ENCODE data around the gene ARSK. TPM values are rescaled to one million over a fixed set of nuclear protein-coding genes. Genes with fewer than 3 reads are reported as not detected.

The ARSK gene
- total and polyA plus RNA-seq, 2 donors from 2014 or later: 4.5 to 5.9 TPM

- no peaks in the 10 kb centered on the region for H3K27me3 ChIP-seq (ENCODE audit: control insufficient read depth, insufficient read depth, low read length)
- H3K4me1 ChIP-seq (ENCODE audit: control insufficient read depth in 2 of 3, insufficient read depth in 2 of 3, low read depth in 1 of 3, low read length in 3 of 3): no peaks in the 10 kb centered on the region
- TF ChIP-seq, protein P1, sequence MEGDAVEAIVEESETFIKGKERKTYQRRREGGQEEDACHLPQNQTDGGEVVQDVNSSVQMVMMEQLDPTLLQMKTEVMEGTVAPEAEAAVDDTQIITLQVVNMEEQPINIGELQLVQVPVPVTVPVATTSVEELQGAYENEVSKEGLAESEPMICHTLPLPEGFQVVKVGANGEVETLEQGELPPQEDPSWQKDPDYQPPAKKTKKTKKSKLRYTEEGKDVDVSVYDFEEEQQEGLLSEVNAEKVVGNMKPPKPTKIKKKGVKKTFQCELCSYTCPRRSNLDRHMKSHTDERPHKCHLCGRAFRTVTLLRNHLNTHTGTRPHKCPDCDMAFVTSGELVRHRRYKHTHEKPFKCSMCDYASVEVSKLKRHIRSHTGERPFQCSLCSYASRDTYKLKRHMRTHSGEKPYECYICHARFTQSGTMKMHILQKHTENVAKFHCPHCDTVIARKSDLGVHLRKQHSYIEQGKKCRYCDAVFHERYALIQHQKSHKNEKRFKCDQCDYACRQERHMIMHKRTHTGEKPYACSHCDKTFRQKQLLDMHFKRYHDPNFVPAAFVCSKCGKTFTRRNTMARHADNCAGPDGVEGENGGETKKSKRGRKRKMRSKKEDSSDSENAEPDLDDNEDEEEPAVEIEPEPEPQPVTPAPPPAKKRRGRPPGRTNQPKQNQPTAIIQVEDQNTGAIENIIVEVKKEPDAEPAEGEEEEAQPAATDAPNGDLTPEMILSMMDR (IDR thresholded peaks at IDR 0.05; ENCODE audit: borderline replicate concordance, extremely low read depth, insufficient read depth): no peak
- H3K36me3 ChIP-seq (ENCODE audit: control insufficient read depth in 2 of 3, insufficient read depth in 3 of 3, low read length in 3 of 3): peaks cover 9 to 22% (median 12%) of the 10 kb centered on the region in 3 donors
- FAIRE-seq: no peak
- H3K27ac ChIP-seq (ENCODE audit: low read depth in 2 of 2, low read length in 2 of 2): no peak overlapping the region
- intact Hi-C loops (cut with DNase I): no loop called here
- no peak overlapping the region for H3K9ac ChIP-seq (ENCODE audit: low read length in 3 of 3)
- H3K4me3 ChIP-seq (ENCODE audit: low read length in 3 of 3): no peak overlapping the region
- DNase-seq: no peak
- no peaks in the 10 kb centered on the region for H3K9me3 ChIP-seq (ENCODE audit: control insufficient read depth in 2 of 3, insufficient read depth in 1 of 3, low read length in 3 of 3)
Measured at GRCh38 chr5:95518417-95518816, 36.5 kb upstream of the ARSK start.

- DNase-seq (no peak), FAIRE-seq (no peak)
- TF ChIP-seq, protein P1 (IDR thresholded peaks at IDR 0.05; ENCODE audit: borderline replicate concordance, extremely low read depth, insufficient read depth): no peak
- intact Hi-C loops (cut with DNase I): no loop called here
- H3K4me1 ChIP-seq (ENCODE audit: control insufficient read depth in 2 of 3, insufficient read depth in 2 of 3, low read depth in 1 of 3, low read length in 3 of 3): no peaks in the 10 kb centered on the region
- no peak overlapping the region for H3K9ac ChIP-seq (ENCODE audit: low read length in 3 of 3)
- no peaks in the 10 kb centered on the region for H3K9me3 ChIP-seq (ENCODE audit: control insufficient read depth in 2 of 3, insufficient read depth in 1 of 3, low read length in 3 of 3)
- H3K27me3 ChIP-seq (ENCODE audit: control insufficient read depth, insufficient read depth, low read length): no peaks in the 10 kb centered on the region
- H3K36me3 ChIP-seq (ENCODE audit: control insufficient read depth in 2 of 3, insufficient read depth in 3 of 3, low read length in 3 of 3): peaks cover 5 to 17% (median 9%) of the 10 kb centered on the region in 3 donors
- H3K27ac ChIP-seq (ENCODE audit: low read depth in 2 of 2, low read length in 2 of 2): no peak overlapping the region
- H3K4me3 ChIP-seq (ENCODE audit: low read length in 3 of 3): no peak overlapping the region
Measured at GRCh38 chr5:95519151-95519550, 35.8 kb upstream of the ARSK start.

DNA sequence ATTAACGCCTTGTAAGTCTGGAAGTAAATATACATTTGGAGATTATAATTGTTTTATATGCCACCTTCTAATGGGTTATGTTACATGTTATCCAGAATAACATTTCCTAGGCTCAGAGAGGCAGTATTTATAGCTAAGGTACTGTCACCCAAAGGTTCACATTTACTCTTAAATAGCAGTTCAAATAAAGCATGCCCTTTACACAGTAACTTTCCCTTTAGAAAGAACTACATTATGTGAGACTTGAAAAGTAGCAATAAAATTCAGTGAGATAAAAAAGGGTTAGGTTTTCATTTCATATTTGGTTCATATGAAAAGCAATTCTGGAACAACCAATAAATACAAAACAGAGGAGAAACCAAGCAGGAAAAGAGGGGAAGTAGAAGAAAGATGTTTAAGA, 35.2 kb upstream of the ARSK start:
- FAIRE-seq: no peak
- H3K36me3 ChIP-seq (ENCODE audit: control insufficient read depth in 2 of 3, insufficient read depth in 3 of 3, low read length in 3 of 3): peaks cover 2 to 12% (median 9%) of the 10 kb centered on the region in 3 donors

More for the DNA sequence above, 35.2 kb upstream of the ARSK start:
- Histone ChIP-seq H3K4me3 (ENCODE audit: low read length in 3 of 3) (no peak overlapping the region), H3K9ac (ENCODE audit: low read length in 3 of 3) (no peak overlapping the region), H3K27ac (ENCODE audit: low read depth in 2 of 2, low read length in 2 of 2) (no peak overlapping the region), H3K27me3 (ENCODE audit: control insufficient read depth, insufficient read depth, low read length) (no peaks in the 10 kb centered on the region), H3K9me3 (ENCODE audit: control insufficient read depth in 2 of 3, insufficient read depth in 1 of 3, low read length in 3 of 3) (no peaks in the 10 kb centered on the region), H3K4me1 (ENCODE audit: control insufficient read depth in 2 of 3, insufficient read depth in 2 of 3, low read depth in 1 of 3, low read length in 3 of 3) (no peaks in the 10 kb centered on the region)
- intact Hi-C loops (cut with DNase I): no loop called here
- DNase-seq: no peak
- TF ChIP-seq, protein P1 (IDR thresholded peaks at IDR 0.05; ENCODE audit: borderline replicate concordance, extremely low read depth, insufficient read depth): no peak

All from kidney (tissue), 14 donors.